Measurements from ENCODE around the gene RAB34.

Gene RAB34

GRCh38 chr17:28758411-28759121, 40.9 kb upstream of the RAB34 start:
- H3K27me3 ChIP-seq (ENCODE audit: control insufficient read depth, low read length), result no peaks in the 10 kb centered on the region
- H3F3A ChIP-seq (ENCODE audit: control insufficient read depth, insufficient read depth), result no peaks in the 10 kb centered on the region; the same call in none of the 2 replicates
- H3K79me2 ChIP-seq (ENCODE audit: control insufficient read depth, low read length), result no peaks in the 10 kb centered on the region
- H3K4me3 ChIP-seq (ENCODE audit: low read length), result no peak overlapping the region
- H4K20me1 ChIP-seq (ENCODE audit: control insufficient read depth, insufficient read depth, low read depth, low read length), result 0 out of 2 replicates have a peak, but pooled peaks cover 2% of the 10 kb centered on the region
- TF ChIP-seq EZH2phosphoT487 (IDR thresholded peaks at IDR 0.05; ENCODE audit: borderline replicate concordance, low read length), result no peak
- TF ChIP-seq CTCF (IDR thresholded peaks at IDR 0.05; ENCODE audit: low read depth, low read length, poor library complexity, severe bottlenecking), result no peak
- no peaks in the 10 kb centered on the region for H3K9me3 ChIP-seq (ENCODE audit: control insufficient read depth, insufficient read depth, low read length)
- peaks cover 34% of the 10 kb centered on the region for H3K36me3 ChIP-seq (ENCODE audit: control insufficient read depth, low read length)
- H3K27ac ChIP-seq (ENCODE audit: low read depth, low read length), result no peak overlapping the region
- no peaks in the 10 kb centered on the region for H3K9me2 ChIP-seq (replicated peaks; ENCODE audit: control insufficient read depth, low read length)
- H3K4me1 ChIP-seq (ENCODE audit: control insufficient read depth, low read length), result peaks cover 9% of the 10 kb centered on the region
- H3K4me2 ChIP-seq (ENCODE audit: low read length), result no peak overlapping the region

- H3F3A ChIP-seq (ENCODE audit: control insufficient read depth, insufficient read depth), result peaks cover 8% of the 10 kb centered on the region
These were observed 38.6 kb upstream of the RAB34 start for GRCh38 chr17:28756049-28756804.

GRCh38 chr17:28755486-28755885, 37.8 kb upstream of the RAB34 start:
- H3K36me3 ChIP-seq (ENCODE audit: control insufficient read depth, low read length), result peaks cover 39% of the 10 kb centered on the region
- H4K20me1 ChIP-seq (ENCODE audit: control insufficient read depth, insufficient read depth, low read depth, low read length), result peaks cover 6% of the 10 kb centered on the region; the same call in 1 of the 2 replicates

More at GRCh38 chr17:28756049-28756804, 38.6 kb upstream of the RAB34 start:
- Histone ChIP-seq H3K4me3 (ENCODE audit: low read length) (no peak overlapping the region), H3K9me3 (ENCODE audit: control insufficient read depth, insufficient read depth, low read length) (no peaks in the 10 kb centered on the region), H3K27ac (ENCODE audit: low read depth, low read length) (no peak overlapping the region), H3K9me2 (replicated peaks; ENCODE audit: control insufficient read depth, low read length) (no peaks in the 10 kb centered on the region), H3K79me2 (ENCODE audit: control insufficient read depth, low read length) (peaks cover 5% of the 10 kb centered on the region), H3K4me1 (ENCODE audit: control insufficient read depth, low read length) (peaks cover 4% of the 10 kb centered on the region), H3K27me3 (ENCODE audit: control insufficient read depth, low read length) (no peaks in the 10 kb centered on the region), H3K4me2 (ENCODE audit: low read length) (no peak overlapping the region), H3K36me3 (ENCODE audit: control insufficient read depth, low read length) (peaks cover 32% of the 10 kb centered on the region), H4K20me1 (ENCODE audit: control insufficient read depth, insufficient read depth, low read depth, low read length) (0 out of 2 replicates have a peak, but pooled peaks cover 2% of the 10 kb centered on the region)
- TF ChIP-seq CTCF (IDR thresholded peaks at IDR 0.05; ENCODE audit: low read depth, low read length, poor library complexity, severe bottlenecking) (no peak), EZH2phosphoT487 (IDR thresholded peaks at IDR 0.05; ENCODE audit: borderline replicate concordance, low read length) (no peak)

More at GRCh38 chr17:28755486-28755885, 37.8 kb upstream of the RAB34 start:
- H3K4me1 ChIP-seq (ENCODE audit: control insufficient read depth, low read length), result peaks cover under 1% of the 10 kb centered on the region
- H3K9me2 ChIP-seq (replicated peaks; ENCODE audit: control insufficient read depth, low read length), result no peaks in the 10 kb centered on the region
- H3K4me2 ChIP-seq (ENCODE audit: low read length), result no peak overlapping the region
- peaks cover 11% of the 10 kb centered on the region for H3K79me2 ChIP-seq (ENCODE audit: control insufficient read depth, low read length)
- H3K27ac ChIP-seq (ENCODE audit: low read depth, low read length), result no peak overlapping the region
- no peak overlapping the region for H3K4me3 ChIP-seq (ENCODE audit: low read length)
- no peaks in the 10 kb centered on the region for H3K9me3 ChIP-seq (ENCODE audit: control insufficient read depth, insufficient read depth, low read length)
- H3K27me3 ChIP-seq (ENCODE audit: control insufficient read depth, low read length), result no peaks in the 10 kb centered on the region
- peaks cover 11% of the 10 kb centered on the region for H3F3A ChIP-seq (ENCODE audit: control insufficient read depth, insufficient read depth)
- TF ChIP-seq CTCF (IDR thresholded peaks at IDR 0.05; ENCODE audit: low read depth, low read length, poor library complexity, severe bottlenecking) (no peak), EZH2phosphoT487 (IDR thresholded peaks at IDR 0.05; ENCODE audit: borderline replicate concordance, low read length) (no peak)
